HG03521 (cell line): Measurements from ENCODE around the gene ATP11C.
A peak's percentile ranks its signal among the peaks of the same experiment; 100 is the strongest.
"Not testable (repeated sequence)": the region's sequence is repeated elsewhere in the genome, so short reads cannot be mapped to it uniquely, and the experiment has no call there.

Experiments used
- ATAC-seq: cut with Tn5 transposase; IDR thresholded peaks from one replicate; pipeline ENCODE4 v1.9.1; 2021; ENCODE audit warnings: mild to moderate bottlenecking, moderate library complexity; ENCODE audit not compliant: unreplicated experiment

The ATP11C gene

GRCh38 chrX:139738581-139738980 is 194.3 kb downstream of the ATP11C start:
- ATAC-seq = no peak

- ATAC-seq = no peak
These were observed 196.7 kb downstream of the ATP11C start for GRCh38 chrX:139736151-139736550.

GRCh38 chrX:139734996-139735395 is 197.9 kb downstream of the ATP11C start:
- ATAC-seq = no peak

GRCh38 chrX:139725720-139726119 is 207.1 kb downstream of the ATP11C start:
- peak; percentile 73 for ATAC-seq

- no peak for ATAC-seq
These were observed 208.2 kb downstream of the ATP11C start for GRCh38 chrX:139724626-139725025.

- no peak for ATAC-seq
These were observed 211.9 kb downstream of the ATP11C start for GRCh38 chrX:139720979-139721378.

GRCh38 chrX:139720136-139720535 is 212.7 kb downstream of the ATP11C start:
- ATAC-seq = no peak

GRCh38 chrX:139708067-139708466 is 224.8 kb downstream of the ATP11C start, which contains the start of gene MCF2:
Gene MCF2 (minus strand): TSS chrX:139708167. CDS start chrX:139651744, 56,423 bp downstream.
- no peak for ATAC-seq

- ATAC-seq = no peak
These were observed 230.2 kb downstream of the ATP11C start for GRCh38 chrX:139702658-139703057.

GRCh38 chrX:139692908-139693307 is 239.9 kb downstream of the ATP11C start:
- ATAC-seq = no peak

- no peak for ATAC-seq
These were observed 240.4 kb downstream of the ATP11C start for GRCh38 chrX:139692506-139692849.

GRCh38 chrX:139691843-139692505 is 240.9 kb downstream of the ATP11C start:
- no peak for ATAC-seq

GRCh38 chrX:139691493-139691842 is 241.4 kb downstream of the ATP11C start:
- ATAC-seq = no peak

- not testable (repeated sequence) for ATAC-seq
These were observed 247.7 kb downstream of the ATP11C start for GRCh38 chrX:139685175-139685574.

GRCh38 chrX:139680356-139680755 is 252.5 kb downstream of the ATP11C start:
- no peak for ATAC-seq
